GM15510 (cell line): ENCODE results near the gene NCEH1.

Experiments used
- POLR2A ChIP-seq: IDR thresholded peaks from 3 replicates; pipeline ENCODE4 v1.6.1; 2011; ENCODE audit warnings: borderline replicate concordance; ENCODE audit not compliant: insufficient read length; ENCODE audit errors: extremely low read depth

NCEH1 gene

GRCh38 chr3:172659246-172660002 is 51.4 kb downstream of the NCEH1 start:
- TF ChIP-seq POLR2A = no peak

DNA sequence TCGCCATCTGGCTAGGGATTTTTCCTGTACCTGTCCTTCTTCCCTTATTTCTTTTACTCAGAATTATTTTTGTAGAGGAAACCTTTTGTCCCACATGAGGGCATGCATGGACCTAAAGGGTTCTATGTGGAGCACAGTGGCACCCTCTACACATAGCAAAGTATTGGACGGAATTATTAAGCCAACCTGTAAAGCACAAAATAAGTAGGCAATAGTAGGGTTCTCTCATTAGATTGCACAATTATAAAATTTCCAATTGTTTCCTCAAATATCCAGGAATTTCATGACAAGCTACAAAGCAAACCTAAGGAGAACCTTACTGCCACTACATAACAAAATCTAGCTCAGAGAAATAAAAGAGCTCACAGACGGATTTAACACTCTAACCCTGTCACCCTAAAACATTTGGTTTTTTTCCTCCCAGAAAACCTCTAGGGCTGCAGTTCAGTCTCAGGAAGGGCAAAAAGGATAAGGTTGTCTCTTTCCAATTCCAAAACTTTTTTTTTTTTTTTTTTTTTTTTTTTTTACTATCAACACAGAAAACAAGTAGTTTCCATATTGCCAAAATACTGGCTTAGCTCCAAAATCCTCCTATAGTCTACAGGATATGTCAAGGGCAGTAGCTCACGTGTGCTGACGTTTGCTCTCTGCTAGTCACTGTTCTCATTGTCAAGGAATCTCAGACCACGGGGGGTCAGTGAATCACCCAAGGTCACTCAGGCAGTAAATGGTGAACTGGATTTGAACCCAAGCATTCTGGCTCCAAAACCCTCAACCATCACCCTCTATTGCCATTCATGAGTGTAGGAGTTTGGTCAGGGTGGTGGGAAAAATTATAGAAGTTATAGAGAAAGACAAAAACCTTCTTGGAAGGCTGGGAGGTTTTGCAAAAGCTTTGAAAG is 52.3 kb downstream of the NCEH1 start:
- TF ChIP-seq POLR2A = no peak

DNA sequence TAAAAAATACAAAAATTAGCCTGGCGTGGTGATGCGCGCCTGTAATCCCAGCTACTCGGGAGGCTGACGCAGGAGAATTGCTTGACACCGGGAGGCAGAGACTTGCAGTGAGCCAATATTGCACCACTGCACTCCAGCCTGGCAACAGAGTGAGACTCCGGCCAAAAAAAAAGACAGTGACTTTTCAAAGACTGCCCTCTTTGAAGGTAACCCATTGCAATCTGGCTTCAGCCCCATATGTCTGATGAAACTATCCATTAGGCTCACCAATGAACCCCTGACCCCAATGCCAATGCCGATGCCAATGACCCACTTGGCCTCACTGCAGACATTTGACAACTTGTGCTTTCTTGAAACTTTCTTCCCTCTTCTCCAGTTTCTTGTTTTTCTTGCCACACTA is 54.3 kb downstream of the NCEH1 start:
- no peak for TF ChIP-seq POLR2A

- TF ChIP-seq POLR2A = no peak
Observed at GRCh38 chr3:172655388-172655787, 55.5 kb downstream of the NCEH1 start.

- TF ChIP-seq POLR2A = no peak
Observed at GRCh38 chr3:172654470-172654869, 56.4 kb downstream of the NCEH1 start.

DNA sequence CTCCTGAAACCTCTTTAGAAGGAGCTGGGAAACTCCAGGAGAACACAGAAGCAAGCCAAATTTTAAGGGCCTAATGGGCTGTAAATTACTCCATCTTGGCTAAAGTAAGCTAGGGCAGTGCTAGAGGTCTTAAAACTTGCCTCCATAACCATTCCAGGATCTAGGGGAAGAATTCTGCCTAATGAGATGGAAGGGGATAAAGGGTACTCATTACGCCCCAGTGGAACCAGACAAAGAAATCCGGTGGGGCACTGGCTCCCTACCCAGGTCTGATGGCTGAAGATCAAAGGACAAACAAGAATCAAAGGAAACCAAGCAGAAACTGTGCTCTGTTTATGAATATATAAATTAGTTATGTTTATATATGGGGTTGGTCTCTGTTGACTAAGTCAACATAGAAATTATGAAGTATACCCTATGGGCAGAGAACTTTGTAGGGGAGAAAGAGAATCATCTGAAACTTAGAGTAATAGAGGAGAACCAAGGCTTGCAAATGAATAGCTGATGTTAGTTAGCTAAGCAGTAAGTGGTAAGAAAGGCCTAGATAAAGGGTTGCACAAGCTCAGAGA is 57.8 kb downstream of the NCEH1 start:
- TF ChIP-seq POLR2A = no peak

DNA sequence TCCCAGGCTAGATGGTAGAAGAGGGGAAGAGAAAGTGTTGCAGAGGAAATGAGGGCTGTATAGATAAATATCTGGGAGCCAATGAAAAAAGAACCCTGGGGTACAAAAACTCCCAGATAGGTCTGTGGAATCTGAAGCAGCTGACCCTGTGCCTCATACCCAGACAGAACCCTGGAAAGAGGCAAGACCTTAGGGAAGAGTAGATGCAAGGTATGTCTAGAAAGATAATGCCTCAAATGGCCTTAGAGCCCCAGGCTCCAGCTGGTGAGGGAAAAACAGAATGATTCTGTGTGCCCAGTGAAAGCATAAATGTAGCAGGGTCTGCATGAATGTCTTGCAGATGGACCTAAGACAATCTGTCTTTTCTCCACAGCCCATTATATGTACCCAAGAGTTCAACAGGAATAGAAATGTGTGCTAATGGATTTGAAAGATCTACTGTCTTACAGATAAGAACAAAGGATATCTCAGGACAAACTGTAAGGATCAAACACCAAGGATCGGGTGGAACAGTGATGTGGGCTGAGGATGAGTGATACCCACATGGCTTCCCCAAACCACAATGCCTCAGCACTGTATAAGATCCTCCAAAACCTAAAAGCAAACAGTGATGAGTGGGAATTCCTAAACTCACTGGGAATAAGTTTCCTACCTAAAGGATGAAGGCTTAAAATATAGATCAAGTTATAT is 58.8 kb downstream of the NCEH1 start:
- no peak for TF ChIP-seq POLR2A

- TF ChIP-seq POLR2A = no peak
Observed at GRCh38 chr3:172649987-172650386, 60.9 kb downstream of the NCEH1 start.

- no peak for TF ChIP-seq POLR2A
Observed at GRCh38 chr3:172648747-172649146, 62.1 kb downstream of the NCEH1 start.

GRCh38 chr3:172647823-172648222 is 63.0 kb downstream of the NCEH1 start:
- no peak for TF ChIP-seq POLR2A

- no peak for TF ChIP-seq POLR2A
Observed at GRCh38 chr3:172647080-172647479, 63.8 kb downstream of the NCEH1 start.

DNA sequence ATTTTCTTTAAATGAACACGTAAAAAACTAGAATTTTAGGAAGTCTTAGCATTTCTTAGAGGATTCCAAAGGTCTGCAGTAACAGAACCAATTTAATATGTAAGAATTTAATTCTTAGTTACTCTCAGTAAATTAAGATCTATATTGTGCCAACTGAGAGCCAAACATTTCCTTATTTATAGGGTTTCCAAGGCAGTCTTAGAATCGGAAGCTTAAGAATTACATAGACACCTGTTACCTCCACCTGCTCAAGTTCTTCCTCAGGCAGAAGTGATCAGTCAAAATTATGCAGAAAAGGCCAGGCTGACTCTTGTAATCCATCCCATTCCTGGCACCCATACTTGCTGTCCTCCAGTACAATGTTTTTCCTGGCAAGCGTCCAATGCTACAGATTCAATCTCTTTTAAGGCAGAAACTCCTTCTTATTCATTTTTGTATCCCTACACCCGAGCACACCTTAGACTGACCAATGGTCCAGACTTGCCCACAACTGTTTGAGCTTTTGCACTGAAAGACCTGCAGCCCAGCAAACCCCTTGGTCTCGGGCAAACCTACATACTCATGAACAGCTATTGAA is 64.3 kb downstream of the NCEH1 start:
- TF ChIP-seq POLR2A = no peak

- TF ChIP-seq POLR2A = no peak
Observed at GRCh38 chr3:172644258-172644657, 66.6 kb downstream of the NCEH1 start.

DNA sequence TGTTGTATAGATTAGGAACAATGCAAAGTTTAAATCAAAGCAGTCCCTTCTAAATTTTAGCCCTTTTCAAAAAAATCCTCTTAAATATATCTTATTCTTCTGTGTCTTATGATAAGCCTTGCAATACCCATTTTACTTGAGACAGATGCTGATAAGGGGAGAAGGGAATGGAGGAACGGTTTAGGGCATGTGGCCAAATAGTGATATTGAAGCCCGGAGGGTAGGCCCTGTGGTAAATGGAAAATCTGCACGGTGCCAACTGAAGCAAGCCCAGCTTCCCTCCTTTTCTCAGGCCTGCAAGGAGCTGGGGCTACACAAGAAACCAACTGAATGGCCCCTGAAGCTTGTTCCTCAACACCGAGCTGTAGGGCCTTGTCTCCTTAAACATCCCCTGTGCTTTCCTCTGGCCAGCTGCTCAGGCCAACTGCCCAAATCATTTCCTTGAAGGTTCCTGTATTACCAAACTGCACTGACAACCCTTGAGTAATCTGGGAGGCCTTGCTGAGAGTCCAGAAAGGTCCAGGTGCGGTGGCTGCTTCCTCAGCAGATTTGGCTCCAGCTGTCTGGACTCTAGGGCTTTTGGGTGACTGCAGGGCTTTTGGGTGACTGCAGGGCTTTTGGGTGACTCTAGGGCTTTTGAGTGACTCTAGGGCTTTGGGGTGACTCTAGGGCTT is 67.2 kb downstream of the NCEH1 start:
- no peak for TF ChIP-seq POLR2A
